Mesothelial cell of epicardium (in vitro differentiated cells): Measurements from ENCODE around the gene ATXN2. TPM values are rescaled to one million over a fixed set of nuclear protein-coding genes. Genes with fewer than 3 reads are reported as not detected.

Experiments used
- DNase-seq, 2 experiments: peaks; one replicate each; pipeline ENCODE4 v3.0.0; 2021; ENCODE audit warnings: low spot score in 2 of 2; ENCODE audit not compliant: unreplicated experiment in 2 of 2
- H3K27ac Mint-ChIP-seq: 2 replicates; pipeline ENCODE4 v1.8.0; 2021; ENCODE audit warnings: mixed read lengths
- H3K27me3 Mint-ChIP-seq: 2 replicates; pipeline ENCODE4 v1.8.0; 2021; ENCODE audit warnings: low read depth, mixed read lengths
- H3K36me3 Mint-ChIP-seq: 2 replicates; pipeline ENCODE4 v1.8.0; 2021; ENCODE audit warnings: mixed read lengths
- H3K4me1 Mint-ChIP-seq: 2 replicates; pipeline ENCODE4 v1.8.0; 2021; ENCODE audit warnings: mixed read lengths
- H3K4me3 Mint-ChIP-seq: 2 replicates; pipeline ENCODE4 v1.8.0; 2021; ENCODE audit warnings: mild to moderate bottlenecking, moderate library complexity, mixed read lengths
- H3K9me3 Mint-ChIP-seq: 2 replicates; pipeline ENCODE4 v1.8.0; 2021; ENCODE audit warnings: mixed read lengths
- CTCF ChIP-seq: fragments of 200-600 bp; sonication (generic); IDR thresholded peaks from one replicate; pipeline ENCODE4 v1.5.0; 2021; ENCODE audit warnings: antibody characterized with exemption; ENCODE audit not compliant: unreplicated experiment
- total RNA-seq: library from RNA; stranded (reverse); gene quantifications from 3 replicates; pipeline ENCODE4 v1.2.1, GENCODE V29; 2021

ATXN2 gene
- total RNA-seq, 1 donor from 2014 or later, result 152 TPM

- peaks cover 6% of the 10 kb centered on the region for H3K4me1 Mint-ChIP-seq
- no peaks in the 10 kb centered on the region for H3K27me3 Mint-ChIP-seq
- no peaks in the 10 kb centered on the region for H3K9me3 Mint-ChIP-seq
- DNase-seq, result no peak
- H3K4me3 Mint-ChIP-seq, result no peak overlapping the region
- no peak overlapping the region for H3K27ac Mint-ChIP-seq
- no peaks in the 10 kb centered on the region for H3K36me3 Mint-ChIP-seq
- TF ChIP-seq CTCF, result no peak
Measured at GRCh38 chr12:111429828-111430432, 169.2 kb downstream of the ATXN2 start.

GRCh38 chr12:111428728-111429175, 170.4 kb downstream of the ATXN2 start:
- H3K4me3 Mint-ChIP-seq, result no peak overlapping the region
- TF ChIP-seq CTCF, result no peak
- H3K4me1 Mint-ChIP-seq, result peaks cover 6% of the 10 kb centered on the region

GRCh38 chr12:111428081-111428727, 170.9 kb downstream of the ATXN2 start:
- H3K27me3 Mint-ChIP-seq, result no peaks in the 10 kb centered on the region
- H3K9me3 Mint-ChIP-seq, result no peaks in the 10 kb centered on the region
- H3K4me3 Mint-ChIP-seq, result no peak overlapping the region
- TF ChIP-seq CTCF, result no peak
- H3K4me1 Mint-ChIP-seq, result peaks cover 6% of the 10 kb centered on the region
- no peaks in the 10 kb centered on the region for H3K36me3 Mint-ChIP-seq
- H3K27ac Mint-ChIP-seq, result no peak overlapping the region
- no peak for DNase-seq

More at GRCh38 chr12:111428728-111429175, 170.4 kb downstream of the ATXN2 start:
- no peaks in the 10 kb centered on the region for H3K36me3 Mint-ChIP-seq
- H3K9me3 Mint-ChIP-seq, result no peaks in the 10 kb centered on the region
- no peaks in the 10 kb centered on the region for H3K27me3 Mint-ChIP-seq
- H3K27ac Mint-ChIP-seq, result no peak overlapping the region
- no peak for DNase-seq

- no peak for DNase-seq
- Mint-ChIP-seq H3K4me3 (no peak overlapping the region), H3K27ac (no peak overlapping the region), H3K4me1 (peaks cover 6% of the 10 kb centered on the region), H3K36me3 (no peaks in the 10 kb centered on the region), H3K27me3 (no peaks in the 10 kb centered on the region), H3K9me3 (no peaks in the 10 kb centered on the region)
- no peak for TF ChIP-seq CTCF
Measured at GRCh38 chr12:111427417-111428074, 171.6 kb downstream of the ATXN2 start.

- no peak overlapping the region for H3K4me3 Mint-ChIP-seq
- no peaks in the 10 kb centered on the region for H3K9me3 Mint-ChIP-seq
- no peaks in the 10 kb centered on the region for H3K27me3 Mint-ChIP-seq
- DNase-seq, result no peak
- TF ChIP-seq CTCF, result no peak
- peaks cover 6% of the 10 kb centered on the region for H3K4me1 Mint-ChIP-seq
- no peak overlapping the region for H3K27ac Mint-ChIP-seq
- H3K36me3 Mint-ChIP-seq, result no peaks in the 10 kb centered on the region
Measured at GRCh38 chr12:111426344-111427185, 172.6 kb downstream of the ATXN2 start.
